ENCODE results near the gene TANK. TPM values are rescaled to one million over a fixed set of nuclear protein-coding genes. Genes with fewer than 3 reads are reported as not detected.

TANK gene
- total RNA-seq, 2 donors from 2014 or later, result 50.4 to 51.0 TPM

DNA sequence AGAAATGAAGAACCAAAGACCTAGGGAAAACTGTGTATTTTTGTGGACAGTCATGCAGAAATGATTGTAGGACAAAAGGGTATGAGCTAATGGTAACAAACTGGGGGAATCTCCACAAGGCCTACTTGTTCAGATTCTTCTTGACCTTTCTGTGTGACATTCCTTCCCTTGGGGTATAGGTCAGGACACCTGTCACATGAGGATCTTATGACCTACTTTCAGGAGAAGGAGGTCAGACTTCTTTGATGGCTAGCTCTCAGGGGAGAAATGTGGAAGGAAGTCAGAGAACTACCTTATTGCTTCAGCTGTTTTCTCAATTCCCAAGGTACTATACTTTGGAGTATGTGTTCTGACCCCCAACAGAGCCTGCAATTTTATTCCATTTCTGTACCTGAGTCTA is 40.7 kb upstream of the TANK start:
- TF ChIP-seq POLR2AphosphoS5 (IDR thresholded peaks at IDR 0.05), result no peak
- TF ChIP-seq POLR2A (IDR thresholded peaks at IDR 0.05), result no peak
- TF ChIP-seq, protein P1, sequence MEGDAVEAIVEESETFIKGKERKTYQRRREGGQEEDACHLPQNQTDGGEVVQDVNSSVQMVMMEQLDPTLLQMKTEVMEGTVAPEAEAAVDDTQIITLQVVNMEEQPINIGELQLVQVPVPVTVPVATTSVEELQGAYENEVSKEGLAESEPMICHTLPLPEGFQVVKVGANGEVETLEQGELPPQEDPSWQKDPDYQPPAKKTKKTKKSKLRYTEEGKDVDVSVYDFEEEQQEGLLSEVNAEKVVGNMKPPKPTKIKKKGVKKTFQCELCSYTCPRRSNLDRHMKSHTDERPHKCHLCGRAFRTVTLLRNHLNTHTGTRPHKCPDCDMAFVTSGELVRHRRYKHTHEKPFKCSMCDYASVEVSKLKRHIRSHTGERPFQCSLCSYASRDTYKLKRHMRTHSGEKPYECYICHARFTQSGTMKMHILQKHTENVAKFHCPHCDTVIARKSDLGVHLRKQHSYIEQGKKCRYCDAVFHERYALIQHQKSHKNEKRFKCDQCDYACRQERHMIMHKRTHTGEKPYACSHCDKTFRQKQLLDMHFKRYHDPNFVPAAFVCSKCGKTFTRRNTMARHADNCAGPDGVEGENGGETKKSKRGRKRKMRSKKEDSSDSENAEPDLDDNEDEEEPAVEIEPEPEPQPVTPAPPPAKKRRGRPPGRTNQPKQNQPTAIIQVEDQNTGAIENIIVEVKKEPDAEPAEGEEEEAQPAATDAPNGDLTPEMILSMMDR (IDR thresholded peaks at IDR 0.05), result no peak
- Histone ChIP-seq H3K27me3 (replicated peaks; ENCODE audit: insufficient read depth) (no peaks in the 10 kb centered on the region), H3K36me3 (no peaks in the 10 kb centered on the region), H3K4me3 (no peak overlapping the region), H3K9me3 (no peaks in the 10 kb centered on the region), H3K27ac (no peak overlapping the region), H3K4me1 (replicated peaks) (peaks cover 4% of the 10 kb centered on the region)
- intact Hi-C loops (cut with DNase I), result no loop called here
- DNase-seq (ENCODE audit: low spot score), result no peak

DNA sequence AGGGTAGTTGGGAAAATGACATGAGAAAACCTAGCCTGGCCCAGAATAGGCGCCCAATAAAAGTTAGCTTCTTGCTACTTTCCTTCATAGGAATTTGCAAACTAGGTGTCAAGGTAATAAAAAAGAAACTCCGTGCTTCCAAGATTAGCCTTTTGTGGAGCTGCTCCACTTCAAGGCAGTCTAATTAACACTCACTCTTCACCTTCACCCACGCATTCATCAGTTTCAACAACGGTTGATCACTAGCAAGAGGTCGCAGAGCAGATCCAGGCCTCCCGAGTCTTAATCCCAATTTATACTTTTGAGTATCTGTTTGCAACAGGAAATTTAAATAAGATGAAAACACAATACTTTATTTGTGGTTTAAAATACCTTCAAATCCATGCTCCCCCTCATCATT is 39.5 kb upstream of the TANK start:
- peaks cover 4% of the 10 kb centered on the region for H3K4me1 ChIP-seq (replicated peaks)
- intact Hi-C loops (cut with DNase I), result no loop called here
- WGBS, result 92% methylated on average over 6 of the region's 6 CpGs
- TF ChIP-seq POLR2A (IDR thresholded peaks at IDR 0.05), result no peak
- TF ChIP-seq, protein P1 (IDR thresholded peaks at IDR 0.05), result no peak
- no peak for TF ChIP-seq POLR2AphosphoS5 (IDR thresholded peaks at IDR 0.05)
- H3K27me3 ChIP-seq (replicated peaks; ENCODE audit: insufficient read depth), result no peaks in the 10 kb centered on the region
- H3K36me3 ChIP-seq, result no peaks in the 10 kb centered on the region
- no peak for DNase-seq (ENCODE audit: low spot score)
- H3K27ac ChIP-seq, result no peak overlapping the region
- no peaks in the 10 kb centered on the region for H3K9me3 ChIP-seq
- no peak overlapping the region for H3K4me3 ChIP-seq

DNA sequence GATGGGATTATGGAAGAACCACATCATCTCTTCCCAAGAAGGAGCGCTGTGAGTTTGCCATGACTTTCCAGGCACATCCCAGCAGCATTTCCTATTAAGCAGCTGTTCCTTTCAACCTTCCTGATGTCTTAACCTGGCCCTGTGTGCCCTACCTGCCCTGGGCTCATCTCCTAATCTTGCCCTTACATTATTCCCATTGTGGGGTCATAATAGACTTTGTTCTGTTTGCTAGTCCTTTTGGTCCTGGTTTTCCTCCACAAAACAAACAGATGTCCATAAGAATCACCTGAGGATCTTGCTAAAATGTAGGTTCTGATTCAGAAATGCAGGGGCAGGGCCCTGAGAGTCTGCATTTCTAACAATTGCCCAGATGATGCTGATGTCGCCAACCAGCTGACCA is 38.6 kb upstream of the TANK start:
- intact Hi-C loops (cut with DNase I), result no loop called here
- TF ChIP-seq, protein P1 (IDR thresholded peaks at IDR 0.05), result no peak
- TF ChIP-seq POLR2A (IDR thresholded peaks at IDR 0.05), result no peak
- TF ChIP-seq POLR2AphosphoS5 (IDR thresholded peaks at IDR 0.05), result no peak

DNA sequence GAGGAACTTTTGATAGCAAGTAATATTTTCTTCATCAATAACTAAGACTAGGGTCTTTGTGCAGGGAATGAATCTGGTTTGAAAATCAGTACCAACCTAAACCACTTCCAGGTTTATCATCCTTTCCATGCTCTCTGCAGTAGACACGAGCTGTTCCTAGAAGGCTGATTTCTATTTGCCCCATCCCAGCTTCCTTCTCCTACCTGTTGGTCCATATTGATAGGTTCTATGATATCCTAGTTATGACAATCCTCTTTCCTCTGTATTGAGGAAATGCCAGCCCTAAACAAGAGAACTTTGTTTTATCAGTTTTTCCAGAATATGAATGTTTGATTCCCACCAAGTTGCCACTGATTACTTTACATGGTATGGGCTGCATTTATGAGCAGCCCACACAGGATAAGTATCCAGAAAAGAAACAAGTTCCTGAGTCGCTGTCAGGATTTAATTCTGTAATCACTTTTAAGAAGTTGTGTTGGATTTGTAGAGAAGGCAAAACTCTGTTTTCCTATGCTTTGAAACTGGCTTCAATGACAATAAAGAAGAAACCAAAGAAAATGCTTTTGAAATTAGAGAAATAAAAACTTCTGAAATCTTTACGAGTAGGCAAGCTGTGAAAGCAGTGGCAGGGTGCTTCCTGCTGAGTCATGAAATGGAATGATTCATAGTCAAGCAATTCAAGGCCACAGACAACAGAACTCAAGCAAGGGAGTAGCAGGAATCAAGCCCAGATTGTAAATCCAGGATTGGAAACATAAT is 37.3 kb upstream of the TANK start:
- peaks cover 4% of the 10 kb centered on the region for H3K4me1 ChIP-seq (replicated peaks)
- no peaks in the 10 kb centered on the region for H3K9me3 ChIP-seq
- H3K27me3 ChIP-seq (replicated peaks; ENCODE audit: insufficient read depth), result no peaks in the 10 kb centered on the region
- H3K4me3 ChIP-seq, result no peak overlapping the region
- 34% methylated on average over 3 of the region's 3 CpGs for whole genome bisulfite sequencing
- H3K36me3 ChIP-seq, result no peaks in the 10 kb centered on the region
- TF ChIP-seq, protein P1 (IDR thresholded peaks at IDR 0.05), result no peak
- TF ChIP-seq POLR2AphosphoS5 (IDR thresholded peaks at IDR 0.05) (peak; percentile 44), POLR2A (IDR thresholded peaks at IDR 0.05) (no peak)
- peak overlapping the region; percentile 57 to 68 for H3K27ac ChIP-seq
- DNase-seq (ENCODE audit: low spot score), result peak; percentile 59
- intact Hi-C loops (cut with DNase I), result no loop called here

More for the DNA sequence above, 38.6 kb upstream of the TANK start:
- 96% methylated on average over 2 of the region's 2 CpGs for WGBS
- Histone ChIP-seq H3K27ac (no peak overlapping the region), H3K4me3 (no peak overlapping the region), H3K9me3 (no peaks in the 10 kb centered on the region), H3K4me1 (replicated peaks) (peaks cover 4% of the 10 kb centered on the region), H3K27me3 (replicated peaks; ENCODE audit: insufficient read depth) (no peaks in the 10 kb centered on the region), H3K36me3 (no peaks in the 10 kb centered on the region)
- DNase-seq (ENCODE audit: low spot score), result no peak

DNA sequence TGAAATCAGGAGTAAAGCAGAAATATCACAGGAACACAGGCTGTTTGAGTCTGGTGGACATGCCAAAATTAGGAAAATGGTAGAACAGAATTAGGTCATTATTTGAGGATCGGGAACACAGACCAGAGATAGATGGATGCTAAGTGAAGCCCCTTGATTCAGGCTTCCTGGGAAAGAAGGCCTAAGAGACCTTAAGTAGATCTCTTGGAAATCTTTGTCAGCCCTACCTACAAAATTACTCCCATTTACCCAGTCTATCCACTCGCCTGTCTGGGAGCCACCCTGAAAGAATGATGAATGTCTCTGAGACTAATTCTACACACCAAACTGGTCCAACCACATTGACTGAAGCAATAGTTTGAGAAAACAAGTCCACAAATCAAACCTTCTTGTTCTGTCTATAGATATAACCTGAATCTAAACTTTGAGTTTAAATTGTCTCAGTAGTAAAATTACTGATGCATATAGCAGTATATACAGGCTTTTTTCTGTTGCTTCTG is 36.6 kb upstream of the TANK start:
- no peak overlapping the region for H3K4me3 ChIP-seq
- peaks cover 4% of the 10 kb centered on the region for H3K4me1 ChIP-seq (replicated peaks)
- 33% methylated on average over 2 of the region's 2 CpGs for WGBS
- peak overlapping the region; percentile 57 to 68 for H3K27ac ChIP-seq
- no peaks in the 10 kb centered on the region for H3K36me3 ChIP-seq
- intact Hi-C loops (cut with DNase I), result no loop called here
- DNase-seq (ENCODE audit: low spot score), result peak; percentile 71
- peak; percentile 31 for TF ChIP-seq POLR2AphosphoS5 (IDR thresholded peaks at IDR 0.05)
- TF ChIP-seq, protein P1 (IDR thresholded peaks at IDR 0.05), result no peak
- TF ChIP-seq POLR2A (IDR thresholded peaks at IDR 0.05), result no peak
- no peaks in the 10 kb centered on the region for H3K9me3 ChIP-seq
- H3K27me3 ChIP-seq (replicated peaks; ENCODE audit: insufficient read depth), result no peaks in the 10 kb centered on the region
